Lower leg skin (tissue), 3 donors: ENCODE measurements around the gene LRRC8B.

Experiments used
- POLR2A ChIP-seq, 2 donors: fragments of 450-650 bp; IDR thresholded peaks; one replicate each; pipeline ENCODE4 v1.6.1; 2016 to 2017; ENCODE audit warnings: antibody characterized with exemption in 2 of 2, mild to moderate bottlenecking in 1 of 2, moderate library complexity in 1 of 2
- TF ChIP-seq, protein P1 (sequence below), 3 donors: fragments of 450-650 bp; IDR thresholded peaks; one replicate each; pipeline ENCODE4 v1.5.1; 2016; ENCODE audit warnings: antibody characterized with exemption in 3 of 3, mild to moderate bottlenecking in 3 of 3, moderate library complexity in 2 of 3

DNA sequence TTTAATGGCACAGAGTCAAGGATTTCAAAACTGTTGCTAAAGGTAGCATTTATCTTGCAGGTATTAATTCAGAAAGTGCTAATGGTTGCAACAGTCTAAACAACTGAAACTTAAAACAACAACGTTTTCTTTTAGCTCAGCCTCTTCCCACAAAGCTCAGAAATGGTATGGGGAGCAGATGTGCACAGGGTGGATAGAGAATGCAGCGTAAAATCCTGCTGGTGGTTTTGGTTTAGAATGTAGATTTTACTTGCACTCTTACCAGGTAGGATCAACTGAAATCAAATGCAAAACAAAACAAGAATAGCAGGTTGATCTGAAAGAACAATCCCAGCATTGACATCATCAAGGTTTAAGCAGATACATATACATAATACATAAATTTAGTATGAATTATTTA is 104.5 kb downstream of the LRRC8B start:
- TF ChIP-seq, protein P1, sequence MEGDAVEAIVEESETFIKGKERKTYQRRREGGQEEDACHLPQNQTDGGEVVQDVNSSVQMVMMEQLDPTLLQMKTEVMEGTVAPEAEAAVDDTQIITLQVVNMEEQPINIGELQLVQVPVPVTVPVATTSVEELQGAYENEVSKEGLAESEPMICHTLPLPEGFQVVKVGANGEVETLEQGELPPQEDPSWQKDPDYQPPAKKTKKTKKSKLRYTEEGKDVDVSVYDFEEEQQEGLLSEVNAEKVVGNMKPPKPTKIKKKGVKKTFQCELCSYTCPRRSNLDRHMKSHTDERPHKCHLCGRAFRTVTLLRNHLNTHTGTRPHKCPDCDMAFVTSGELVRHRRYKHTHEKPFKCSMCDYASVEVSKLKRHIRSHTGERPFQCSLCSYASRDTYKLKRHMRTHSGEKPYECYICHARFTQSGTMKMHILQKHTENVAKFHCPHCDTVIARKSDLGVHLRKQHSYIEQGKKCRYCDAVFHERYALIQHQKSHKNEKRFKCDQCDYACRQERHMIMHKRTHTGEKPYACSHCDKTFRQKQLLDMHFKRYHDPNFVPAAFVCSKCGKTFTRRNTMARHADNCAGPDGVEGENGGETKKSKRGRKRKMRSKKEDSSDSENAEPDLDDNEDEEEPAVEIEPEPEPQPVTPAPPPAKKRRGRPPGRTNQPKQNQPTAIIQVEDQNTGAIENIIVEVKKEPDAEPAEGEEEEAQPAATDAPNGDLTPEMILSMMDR (IDR thresholded peaks at IDR 0.05): no peak
- TF ChIP-seq POLR2A (IDR thresholded peaks at IDR 0.05): no peak
